Endothelial cell of umbilical vein (primary cell): ENCODE data around the gene FARP2. TPM values are rescaled to one million over a fixed set of nuclear protein-coding genes. Genes with fewer than 3 reads are reported as not detected.

Source experiments
- BruUV-seq: library from RNA; stranded (reverse); fragments of 400-500 nt; replicated peaks from 2 replicates; lab custom pipeline; 2021; lab: Mats Ljungman, UMichigan
- CTCF ChIA-PET: fragments of 300-600, 350-600 bp; sonication (Branson Sonifier 250); formaldehyde crosslinking; loops from one replicate; lab custom pipeline; 2021; ENCODE audit warnings: antibody characterized with exemption, inconsistent platforms; lab: Charles Lee
- POLR2A ChIA-PET: fragments of 300-600, 350-600 bp; sonication (Branson Sonifier 250); formaldehyde crosslinking; loops from one replicate; lab custom pipeline; 2021; ENCODE audit warnings: antibody characterized with exemption, inconsistent platforms; lab: Charles Lee
- DNase-seq: peaks from one replicate; pipeline ENCODE4 v3.0.0-alpha.2; 2011; ENCODE audit warnings: low read depth, low spot score
- FAIRE-seq: peaks from 2 replicates; lab custom pipeline; 2011; peaks lifted over from hg19 to GRCh38; lab: Jason Lieb, UNC
- H2AFZ ChIP-seq: 2 replicates; pipeline ENCODE4 v1.6.0; 2012; ENCODE audit warnings: low read depth, low read length, control low read depth, inconsistent platforms
- H3K27ac ChIP-seq: 2 replicates; pipeline ENCODE4 v1.5.1; 2011; ENCODE audit warnings: low read depth, mild to moderate bottlenecking, control low read depth, low read length, moderate library complexity; ENCODE audit not compliant: insufficient read depth
- H3K27me3 ChIP-seq, 2 experiments: 2 replicates each; pipeline versions ENCODE4 v1.6.0 to v1.6.1; 2011; ENCODE audit warnings: low read length in 2 of 2, mixed read lengths in 1 of 2; ENCODE audit not compliant: control insufficient read depth in 2 of 2, insufficient read depth in 2 of 2
- H3K36me3 ChIP-seq, 2 experiments: 2 replicates in 1 of 2; 3 replicates in 1 of 2; pipeline ENCODE4 v1.5.1; 2011; ENCODE audit warnings: low read length in 2 of 2, mild to moderate bottlenecking in 1 of 2, moderate library complexity in 1 of 2; ENCODE audit not compliant: control insufficient read depth in 2 of 2, insufficient read depth in 2 of 2; ENCODE audit errors: extremely low read depth in 1 of 2
- H3K4me1 ChIP-seq: 3 replicates; pipeline ENCODE4 v1.5.1; 2011; ENCODE audit warnings: mild to moderate bottlenecking, low read length; ENCODE audit not compliant: control insufficient read depth, insufficient read depth; ENCODE audit errors: extremely low read depth
- H3K4me2 ChIP-seq: 2 replicates; pipeline ENCODE4 v1.6.1; 2011; ENCODE audit warnings: low read length, control low read depth, mixed read lengths; ENCODE audit not compliant: insufficient read depth
- H3K4me3 ChIP-seq, 3 experiments: fragments of 200-600 bp in 1 of 3; sonication (generic), shearing (Covaris generic) in 1 of 3; replicated peaks in 1 of 3; 2 replicates each; pipeline ENCODE4 v1.5.1; 2011 to 2016; ENCODE audit warnings: control low read depth in 3 of 3, low read length in 3 of 3, mild to moderate bottlenecking in 2 of 3, inconsistent platforms in 1 of 3, low read depth in 1 of 3, moderate library complexity in 1 of 3; ENCODE audit not compliant: insufficient read depth in 1 of 3
- H3K79me2 ChIP-seq: 2 replicates; pipeline ENCODE4 v1.6.0; 2012; ENCODE audit warnings: low read length, inconsistent platforms; ENCODE audit not compliant: control insufficient read depth, insufficient read depth
- H3K9ac ChIP-seq: replicated peaks from 2 replicates; pipeline ENCODE3; 2011; ENCODE audit warnings: low read length, control low read depth; ENCODE audit not compliant: insufficient read depth; ENCODE audit errors: extremely low read depth
- H3K9me1 ChIP-seq: replicated peaks from 3 replicates; pipeline ENCODE4 v1.6.0; 2011; ENCODE audit warnings: mild to moderate bottlenecking, low read length; ENCODE audit not compliant: control insufficient read depth, insufficient read depth; ENCODE audit errors: extremely low read depth
- H3K9me3 ChIP-seq: replicated peaks from 2 replicates; pipeline ENCODE4 v1.5.1; 2012; ENCODE audit warnings: low read length, inconsistent platforms; ENCODE audit not compliant: control insufficient read depth, insufficient read depth
- H4K20me1 ChIP-seq: replicated peaks from 2 replicates; pipeline ENCODE3; 2011; ENCODE audit warnings: mild to moderate bottlenecking, low read length; ENCODE audit not compliant: control insufficient read depth, insufficient read depth; ENCODE audit errors: extremely low read depth
- CTCF ChIP-seq, 2 donors: IDR thresholded peaks; 1 replicate in 1 of 2; 2 replicates in 1 of 2; pipeline ENCODE4 v1.5.1; 2011; ENCODE audit warnings: low read length in 2 of 2, mild to moderate bottlenecking in 2 of 2, moderate library complexity in 2 of 2, control low read depth in 1 of 2, inconsistent platforms in 1 of 2, low read depth in 1 of 2; ENCODE audit not compliant: insufficient read depth in 1 of 2; ENCODE audit errors: extremely low read depth in 1 of 2
- POLR2AphosphoS5 ChIP-seq: IDR thresholded peaks from 2 replicates; pipeline ENCODE4 v1.6.1; 2012; ENCODE audit warnings: low read depth, mild to moderate bottlenecking, control low read depth, low read length, moderate library complexity; ENCODE audit not compliant: insufficient read depth
- dilution Hi-C: fragments of 300-500 bp; cut with MboI; formaldehyde crosslinking; loops from one replicate; pipeline ENCODE4 v1.15.0; 2019; ENCODE audit warnings: low sequenced_read_pairs; ENCODE audit not compliant: extremely low pct_ligation_motif_present
- intact Hi-C: fragments of 100-400 bp; cut with micrococcal nuclease; formaldehyde crosslinking; loops from one replicate; pipeline ENCODE4 v1.10.0; 2022
- polyA plus RNA-seq, 4 experiments: library from polyadenylated mRNA; depleted of rRNA in 3 of 4; stranded (reverse) in 3 of 4; unstranded in 1 of 4; fragments of >200 nt; gene quantifications; 2 replicates each; pipeline versions ENCODE4 v1.2.1 to v1.2.3, GENCODE V29; 2011 to 2012; ENCODE audit warnings: missing spikeins in 1 of 4
- total RNA-seq: library from RNA; stranded (reverse); gene quantifications from 2 replicates; pipeline ENCODE4 v1.2.3, GENCODE V29; 2021

The FARP2 gene
- total and polyA plus RNA-seq, 2 donors (not counting 3 experiments of a cell fraction or from before 2014, with no cell fraction given) = 15.3 to 45.3 TPM

DNA sequence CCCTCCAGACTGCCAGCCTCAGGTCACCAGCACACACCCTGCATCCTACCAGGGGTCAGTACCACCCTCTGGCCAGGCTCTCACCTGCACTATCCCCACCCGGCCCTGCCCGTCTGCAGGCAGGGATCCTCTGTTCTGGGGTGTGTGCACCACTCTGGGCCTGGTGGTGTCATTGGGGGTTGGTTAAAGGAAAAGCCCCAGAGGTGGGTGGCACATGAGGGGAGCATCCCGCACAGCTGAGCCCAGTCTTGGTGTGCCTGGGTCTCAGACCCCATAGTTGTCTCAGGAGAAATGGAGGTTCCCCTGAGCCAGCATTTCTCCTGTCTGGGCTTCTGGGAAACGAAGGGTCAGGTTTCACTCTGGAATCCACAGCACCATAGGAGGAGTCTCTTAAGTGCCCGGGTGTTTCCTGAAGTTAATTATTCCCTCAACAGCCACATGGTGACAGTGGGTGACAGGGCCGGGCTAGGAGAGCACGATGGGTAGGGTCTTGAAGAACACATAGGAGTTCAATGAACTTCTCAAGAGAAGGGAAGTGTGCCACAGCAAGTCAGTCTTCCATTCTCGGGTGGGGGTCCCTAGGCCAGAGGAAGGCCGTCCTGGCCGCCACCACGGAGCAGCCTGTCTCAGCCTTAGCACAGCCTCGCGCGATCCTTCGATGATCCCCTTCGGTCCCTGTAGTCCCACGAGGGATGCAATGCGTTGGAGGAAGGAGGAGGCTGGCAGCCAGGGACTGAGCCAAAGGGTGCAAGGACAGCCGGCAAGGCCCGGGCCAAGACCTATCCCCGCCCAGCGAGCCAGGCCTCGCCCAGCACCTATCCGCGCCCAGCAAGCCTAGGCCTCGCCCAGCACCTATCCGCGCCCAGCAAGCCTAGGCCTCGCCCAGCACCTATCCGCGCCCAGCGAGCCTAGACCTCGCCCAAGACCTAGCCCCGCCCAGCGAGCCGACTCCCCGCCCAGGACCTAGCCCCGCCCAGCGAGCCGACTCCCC lies 1.1 kb upstream of the FARP2 start:
- H3K4me2 ChIP-seq = no peak overlapping the region
- peak; percentile 36 for TF ChIP-seq POLR2AphosphoS5
- TF ChIP-seq CTCF (IDR thresholded peaks at IDR 0.05; ENCODE audit: extremely low read depth in 1 of 2, insufficient read depth in 1 of 2, low read depth in 1 of 2, low read length in 2 of 2) = no peak
- intact Hi-C loops (loop anchor here (5.0 kb wide), 5 partner anchors 152 to 527 kb away; partner anchors contain the start of genes BOK, ING5 and STK25), dilution Hi-C loops (no loop called here)
- H3K9me3 ChIP-seq = no peaks in the 10 kb centered on the region
- no peak overlapping the region for H3K27ac ChIP-seq
- FAIRE-seq (peak; percentile 77), DNase-seq (peak; percentile 65)
- H3K79me2 ChIP-seq = peaks cover 34% of the 10 kb centered on the region
- H3K9ac ChIP-seq = no peak overlapping the region
- peaks cover 21% of the 10 kb centered on the region for H3K4me1 ChIP-seq
- H3K27me3 ChIP-seq = no peaks in the 10 kb centered on the region
- H3K9me1 ChIP-seq = no peaks in the 10 kb centered on the region
- ChIA-PET POLR2A (no interaction called here), CTCF (no interaction called here)
- H3K4me3 ChIP-seq = peak overlapping the region in 1 of 3 experiments; percentile 2
- no peak overlapping the region for H2AFZ ChIP-seq
- no peaks in the 10 kb centered on the region for H4K20me1 ChIP-seq
- BruUV-seq = no TSS peak
- peaks cover 20 to 29% of the 10 kb centered on the region in 2 experiments for H3K36me3 ChIP-seq
